NCI-H774 (cell line): ENCODE data around the gene WDFY3.

ENCODE experiments used
- DNase-seq: peaks from one replicate; lab custom pipeline; 2025; lab: John Stamatoyannopoulos, UW

WDFY3 gene

GRCh38 chr4:84790769-84791565 lies 175.5 kb downstream of the WDFY3 start:
- peak; percentile 66 for DNase-seq

GRCh38 chr4:84786478-84786877 lies 180.0 kb downstream of the WDFY3 start:
- no peak for DNase-seq

- no peak for DNase-seq
Observed at GRCh38 chr4:84782517-84782916, 184.0 kb downstream of the WDFY3 start.

- no peak for DNase-seq
Observed at GRCh38 chr4:84780719-84781118, 185.8 kb downstream of the WDFY3 start.

GRCh38 chr4:84778041-84778440 lies 188.4 kb downstream of the WDFY3 start:
- no peak for DNase-seq

GRCh38 chr4:84767168-84767567 lies 199.3 kb downstream of the WDFY3 start:
- no peak for DNase-seq

GRCh38 chr4:84753321-84753972 lies 213.0 kb downstream of the WDFY3 start:
- no peak for DNase-seq

- no peak for DNase-seq
Observed at GRCh38 chr4:84751707-84752106, 214.8 kb downstream of the WDFY3 start.

GRCh38 chr4:84750960-84751283 lies 215.6 kb downstream of the WDFY3 start:
- no peak for DNase-seq

- no peak for DNase-seq
Observed at GRCh38 chr4:84750260-84750959, 216.1 kb downstream of the WDFY3 start.

GRCh38 chr4:84740057-84740456 lies 226.4 kb downstream of the WDFY3 start:
- DNase-seq = no peak

- DNase-seq = no peak
Observed at GRCh38 chr4:84738622-84739021, 227.9 kb downstream of the WDFY3 start.

- no peak for DNase-seq
Observed at GRCh38 chr4:84737656-84738055, 228.8 kb downstream of the WDFY3 start.

- DNase-seq = no peak
Observed at GRCh38 chr4:84734037-84734436, 232.5 kb downstream of the WDFY3 start.

GRCh38 chr4:84733343-84734033 lies 233.0 kb downstream of the WDFY3 start:
- no peak for DNase-seq

- DNase-seq = no peak
Observed at GRCh38 chr4:84730375-84730774, 236.1 kb downstream of the WDFY3 start.

- DNase-seq = no peak
Observed at GRCh38 chr4:84727491-84727890, 239.0 kb downstream of the WDFY3 start.

GRCh38 chr4:84726356-84726755 lies 240.1 kb downstream of the WDFY3 start:
- DNase-seq = no peak

- DNase-seq = no peak
Observed at GRCh38 chr4:84722720-84723119, 243.8 kb downstream of the WDFY3 start.

GRCh38 chr4:84719115-84719514 lies 247.4 kb downstream of the WDFY3 start:
- no peak for DNase-seq

- no peak for DNase-seq
Observed at GRCh38 chr4:84718699-84719098, 247.8 kb downstream of the WDFY3 start.

- DNase-seq = no peak
Observed at GRCh38 chr4:84710548-84710947, 255.9 kb downstream of the WDFY3 start.
